ENCODE measurements around the gene ABCA12.

Gene ABCA12

DNA sequence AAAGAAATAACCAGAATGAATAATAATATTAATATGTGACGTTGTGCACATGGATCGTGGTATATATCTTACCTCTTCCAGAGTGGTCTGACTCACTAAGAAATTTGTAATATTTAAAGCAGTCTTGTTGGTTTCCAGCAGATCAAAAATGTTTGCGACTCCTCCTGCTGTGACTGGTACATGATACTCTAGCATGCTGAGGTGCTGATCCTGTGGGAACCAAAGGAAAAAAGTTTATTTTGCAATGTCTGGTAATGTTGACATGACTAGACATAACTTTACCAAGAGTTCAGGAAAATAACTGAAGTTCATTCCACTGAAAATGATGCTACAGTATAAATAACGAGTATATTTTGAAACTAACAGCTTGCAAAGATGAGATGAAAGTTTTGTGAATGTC, 204.4 kb downstream of the ABCA12 start:
- no peak for DNase-seq

DNA sequence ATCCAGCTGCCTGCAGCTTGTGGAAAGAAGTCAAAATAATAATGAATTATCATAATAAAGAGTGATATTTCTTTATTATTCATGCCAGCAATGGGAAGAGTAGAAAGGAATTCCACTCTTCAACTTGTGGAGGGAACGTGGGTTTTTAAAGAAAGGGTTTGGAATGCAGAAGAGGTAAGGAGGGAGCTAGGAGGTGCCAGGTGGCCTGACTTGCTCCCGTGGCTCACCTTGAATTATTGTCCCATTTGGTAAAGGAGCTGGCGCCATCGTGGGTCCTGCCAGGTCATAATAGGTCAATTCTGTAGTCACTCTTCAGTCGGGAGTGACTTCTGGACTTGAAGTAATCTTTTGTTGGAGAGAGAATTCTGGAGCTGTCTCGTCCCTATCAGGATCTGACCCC, 233.8 kb downstream of the ABCA12 start:
- no peak for DNase-seq

DNA sequence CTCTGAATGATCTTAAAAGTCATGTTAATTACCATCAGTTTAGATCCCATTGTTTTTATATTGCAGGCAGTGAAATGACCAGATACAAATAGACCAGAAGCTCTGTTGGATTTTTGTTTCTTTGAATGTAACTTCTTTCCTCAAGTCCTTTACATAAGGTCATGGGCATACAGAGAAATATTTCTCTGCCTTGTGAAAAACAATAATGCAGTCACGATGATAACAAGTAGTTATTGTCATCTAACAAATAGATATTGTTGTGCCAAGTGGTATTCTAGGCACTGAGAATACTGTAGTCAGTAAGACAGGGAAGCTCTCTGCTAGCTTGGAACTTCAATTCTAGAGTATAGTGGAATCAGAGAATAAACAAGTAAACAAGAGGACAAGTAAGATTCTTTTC, 234.2 kb downstream of the ABCA12 start:
- no peak for DNase-seq

DNA sequence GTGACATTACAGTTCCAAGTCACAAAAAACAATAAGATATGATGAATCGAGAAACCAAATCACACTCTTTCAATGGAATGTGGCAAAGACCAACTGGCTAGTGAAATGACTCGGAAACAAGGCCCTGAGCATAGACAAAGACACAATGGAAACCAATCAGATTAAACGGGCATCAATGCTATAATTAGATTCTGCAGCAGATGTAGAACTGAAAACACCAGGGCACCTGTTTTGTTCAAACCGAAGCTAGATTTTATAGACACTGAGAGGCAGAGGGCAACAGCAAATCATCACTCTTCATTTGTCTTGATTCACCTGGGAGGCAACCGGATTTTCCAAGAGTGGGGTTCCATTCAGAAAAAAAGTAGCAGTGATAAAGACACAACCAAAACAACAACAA, 236.1 kb downstream of the ABCA12 start:
- DNase-seq, result peak; percentile 62 to 69

DNA sequence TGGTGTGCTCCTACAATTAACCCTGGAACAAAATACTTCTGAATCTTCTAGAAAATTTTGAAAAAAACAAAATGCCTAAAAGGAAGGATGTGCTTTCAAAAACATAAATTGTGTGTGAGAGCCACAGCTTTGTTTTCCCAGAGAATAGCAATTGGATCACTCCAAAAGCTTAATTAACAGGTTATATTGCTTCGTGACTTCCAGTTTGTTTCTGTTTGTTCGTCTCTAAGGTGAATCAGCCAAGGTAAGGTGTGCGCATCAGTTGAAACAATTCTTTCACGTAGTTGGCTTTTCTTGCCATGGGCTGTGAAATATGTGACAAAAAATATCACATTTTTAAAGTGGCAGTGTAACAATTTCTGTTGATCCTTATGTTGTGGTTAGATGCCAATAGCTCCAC, 238.7 kb downstream of the ABCA12 start:
- DNase-seq, result no peak

DNA sequence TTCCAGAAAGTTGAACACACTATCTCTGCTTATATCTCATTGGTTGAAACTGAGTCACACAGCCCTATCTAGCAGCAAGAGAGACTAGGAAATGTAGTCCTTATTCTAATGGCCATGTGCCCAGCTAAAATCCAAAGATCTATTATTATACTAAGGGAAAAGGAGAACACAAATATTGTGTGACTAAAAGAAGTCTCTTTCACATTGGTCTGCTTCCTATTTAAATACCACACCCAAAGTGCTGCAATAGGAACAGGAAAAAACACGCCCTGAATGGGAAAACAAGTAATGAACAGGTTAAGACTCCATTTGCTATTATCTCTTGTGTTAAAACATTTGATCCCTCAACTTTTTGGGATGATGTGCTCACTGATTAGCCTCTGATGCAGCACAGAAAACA, 242.2 kb downstream of the ABCA12 start:
- no peak for DNase-seq

DNA sequence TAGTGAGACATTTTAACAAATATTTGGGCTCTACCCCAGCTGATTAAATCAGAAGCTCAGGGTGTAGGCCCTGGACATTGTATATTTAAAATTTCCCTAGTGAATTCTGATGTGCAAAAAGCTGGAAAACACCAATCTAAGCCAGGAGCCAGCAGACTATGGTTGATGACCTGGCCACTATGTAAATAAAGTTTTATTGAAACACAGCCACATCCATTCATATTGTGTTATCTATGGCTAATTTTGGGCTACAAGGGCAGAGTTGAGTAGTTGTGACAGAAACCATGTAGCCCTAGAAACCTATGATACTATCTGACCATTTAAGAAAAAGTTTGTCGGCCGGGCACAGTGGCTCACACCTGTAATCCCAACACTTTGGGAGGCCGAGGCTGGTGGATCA, 243.0 kb downstream of the ABCA12 start:
- DNase-seq, result no peak

DNA sequence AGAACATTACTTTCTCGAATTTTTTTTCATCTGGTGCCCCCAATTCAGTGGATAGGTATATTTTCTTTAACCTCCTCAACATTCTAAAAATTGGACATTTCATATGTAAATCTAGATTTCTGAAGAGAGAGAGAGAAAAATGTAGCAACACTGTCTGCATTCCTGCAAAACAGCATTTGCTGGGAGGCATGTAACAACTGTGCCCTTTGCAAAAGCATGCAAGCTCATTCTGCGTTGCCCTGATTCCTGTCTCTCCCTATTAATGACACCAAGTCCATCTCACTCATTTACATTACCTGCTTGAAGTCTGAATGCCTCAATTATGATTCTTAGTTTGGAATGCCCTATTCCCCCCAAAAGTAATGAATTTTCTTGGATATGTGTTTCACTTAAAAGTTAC, 249.1 kb downstream of the ABCA12 start:
- no peak for DNase-seq

DNA sequence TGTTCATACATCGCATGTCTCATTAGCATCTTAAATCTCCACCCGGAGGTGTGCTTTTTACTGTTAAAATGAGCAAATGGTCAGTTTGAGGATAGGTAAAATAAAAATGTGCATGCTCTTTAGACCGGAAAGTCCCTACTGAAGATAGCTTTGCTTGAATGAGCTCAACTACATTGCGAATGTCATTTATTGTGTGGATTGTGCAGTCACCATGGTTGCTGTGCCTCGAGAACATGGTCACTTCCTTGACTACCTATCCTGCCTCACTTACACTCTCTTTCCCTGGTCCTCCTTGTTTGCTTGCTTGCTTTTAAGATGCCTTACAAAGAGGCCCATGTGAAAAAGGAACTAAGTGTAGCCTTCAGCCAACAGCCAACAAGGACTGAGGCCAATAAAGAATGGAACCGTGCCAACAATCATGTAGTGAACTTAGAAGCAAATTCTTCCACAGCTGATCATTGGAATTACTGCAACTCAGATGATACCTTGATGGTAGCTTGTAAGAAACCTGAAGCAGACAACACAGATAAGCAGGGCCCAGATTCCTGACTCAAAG, 256.7 kb downstream of the ABCA12 start:
- no peak for DNase-seq
